ENCODE results near the gene ZNF831. TPM values are rescaled to one million over a fixed set of nuclear protein-coding genes. Genes with fewer than 3 reads are reported as not detected.

ZNF831 gene
- total RNA-seq, 2 experiments from 2014 or later, result 5.4 to 5.8 TPM

GRCh38 chr20:59219211-59219610 is 55.6 kb downstream of the ZNF831 start:
- CTCF ChIA-PET, result no interaction called here
- POLR2A ChIA-PET, result no interaction called here

DNA sequence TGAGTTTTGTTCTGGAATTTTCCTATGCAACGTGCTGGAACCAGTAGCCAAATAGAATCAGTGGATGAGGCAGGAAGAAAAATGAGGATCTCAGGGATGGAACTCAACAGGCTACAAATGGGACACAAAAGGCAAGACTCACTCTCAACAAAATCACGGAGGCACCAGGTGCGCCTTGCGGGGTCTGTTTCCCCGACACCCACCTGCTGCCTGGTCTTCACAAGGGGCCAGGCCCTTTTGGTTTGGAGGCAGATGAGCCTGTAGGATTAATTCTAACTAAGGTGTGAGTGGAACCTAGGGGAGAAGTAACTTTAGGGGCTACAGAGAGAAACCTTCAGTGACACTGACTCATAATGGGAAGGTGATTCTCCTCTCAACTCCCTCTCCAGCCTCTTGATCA is 56.5 kb downstream of the ZNF831 start:
- ChIA-PET CTCF (no interaction called here), POLR2A (no interaction called here)

- POLR2A ChIA-PET, result interaction anchor here (0.5 kb wide), 1 partner anchor 239 kb away, joined by 5 read pairs; no protein-coding TSS in a partner anchor
Measured at GRCh38 chr20:59221049-59221706, 57.6 kb downstream of the ZNF831 start.

GRCh38 chr20:59221707-59222252 is 58.2 kb downstream of the ZNF831 start:
- POLR2A ChIA-PET, result interaction anchor here (0.5 kb wide), 1 partner anchor 335 kb away, joined by 3 read pairs; no protein-coding TSS in a partner anchor
- CTCF ChIA-PET, result interaction anchor here (0.6 to 3.0 kb wide), 20 partner anchors 9 to 352 kb away, joined by 3 to 15 read pairs (median 3); no protein-coding TSS in a partner anchor

More at GRCh38 chr20:59221049-59221706, 57.6 kb downstream of the ZNF831 start:
- CTCF ChIA-PET, result interaction anchor here (0.6 to 3.0 kb wide), 12 partner anchors 8 to 351 kb away, joined by 3 to 15 read pairs (median 6); no protein-coding TSS in a partner anchor

GRCh38 chr20:59222253-59223181 is 58.9 kb downstream of the ZNF831 start:
- ChIA-PET CTCF (interaction anchor here (0.6 to 3.0 kb wide), 20 partner anchors 9 to 352 kb away, joined by 3 to 15 read pairs (median 3); no protein-coding TSS in a partner anchor), POLR2A (interaction anchor here (0.5 to 0.7 kb wide), 2 partner anchors 58 to 336 kb away, joined by 3 to 5 read pairs; no protein-coding TSS in a partner anchor)

DNA sequence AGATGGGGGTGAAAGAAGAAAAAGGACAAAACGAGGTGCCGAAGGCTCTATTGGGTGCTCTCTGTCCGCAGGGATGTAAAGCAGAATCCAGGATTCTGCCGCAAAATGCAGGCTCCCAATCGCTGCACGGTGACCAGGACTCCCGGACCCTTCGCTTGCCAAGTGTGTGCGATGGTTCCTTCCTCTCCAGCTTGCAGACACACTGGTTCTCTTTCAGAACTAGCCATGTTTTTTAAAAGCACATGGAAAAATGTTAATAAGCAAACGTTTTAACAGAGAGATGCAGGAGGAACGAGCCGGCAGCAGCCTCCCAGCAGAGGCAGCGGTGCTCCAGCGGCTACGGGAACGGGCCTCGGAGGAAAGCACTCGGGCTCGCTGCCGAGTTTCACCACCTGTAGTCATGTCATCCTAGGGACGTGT is 59.6 kb downstream of the ZNF831 start:
- ChIA-PET CTCF (interaction anchor here (1.5 to 3.0 kb wide), 5 partner anchors 9 to 135 kb away, joined by 3 to 15 read pairs (median 11); no protein-coding TSS in a partner anchor), POLR2A (no interaction called here)

DNA sequence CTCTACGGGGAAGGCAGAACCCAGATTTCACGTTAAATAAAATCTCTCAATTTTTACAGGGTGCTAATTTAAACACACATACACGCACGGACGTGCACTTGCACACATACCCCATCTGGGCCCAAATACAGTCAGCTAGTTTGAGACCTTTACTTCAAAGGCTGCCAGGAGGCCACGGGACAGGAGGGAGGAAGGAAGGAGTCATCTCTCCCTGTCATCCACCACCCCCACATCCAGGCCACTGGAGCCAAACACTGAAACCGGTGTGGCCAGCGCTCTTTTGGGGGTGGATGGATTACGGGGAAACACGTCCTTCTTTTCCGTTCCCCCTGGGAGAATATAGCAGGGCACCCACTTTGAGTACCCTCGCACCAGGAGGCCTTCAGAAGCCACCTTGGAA is 60.1 kb downstream of the ZNF831 start:
- POLR2A ChIA-PET, result no interaction called here

DNA sequence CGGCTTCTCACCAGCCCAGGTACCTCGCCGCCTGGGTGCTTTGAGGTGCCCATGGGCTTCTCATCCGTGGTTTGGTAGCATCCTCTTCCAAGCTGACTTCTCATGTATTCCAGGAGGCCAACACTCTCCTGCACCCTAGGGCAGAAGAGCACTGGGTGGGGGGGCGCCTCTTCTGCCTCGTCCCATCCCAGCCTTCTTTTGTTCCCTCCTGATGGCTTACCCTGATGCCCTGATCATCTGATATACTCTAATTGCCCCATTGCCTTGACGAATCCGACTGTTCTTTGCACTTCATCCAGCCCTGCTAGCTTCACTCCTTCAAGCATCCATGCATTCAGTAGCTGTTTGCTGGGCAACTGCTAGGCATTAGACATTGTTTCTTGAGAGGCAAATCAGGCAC is 60.6 kb downstream of the ZNF831 start:
- POLR2A ChIA-PET, result no interaction called here
- CTCF ChIA-PET, result interaction anchor here (1.5 kb wide), 1 partner anchor 17 kb away, joined by 3 read pairs; no protein-coding TSS in a partner anchor

More for the DNA sequence above, 60.1 kb downstream of the ZNF831 start:
- CTCF ChIA-PET, result interaction anchor here (1.5 to 3.0 kb wide), 5 partner anchors 8 to 135 kb away, joined by 3 to 15 read pairs (median 11); no protein-coding TSS in a partner anchor

DNA sequence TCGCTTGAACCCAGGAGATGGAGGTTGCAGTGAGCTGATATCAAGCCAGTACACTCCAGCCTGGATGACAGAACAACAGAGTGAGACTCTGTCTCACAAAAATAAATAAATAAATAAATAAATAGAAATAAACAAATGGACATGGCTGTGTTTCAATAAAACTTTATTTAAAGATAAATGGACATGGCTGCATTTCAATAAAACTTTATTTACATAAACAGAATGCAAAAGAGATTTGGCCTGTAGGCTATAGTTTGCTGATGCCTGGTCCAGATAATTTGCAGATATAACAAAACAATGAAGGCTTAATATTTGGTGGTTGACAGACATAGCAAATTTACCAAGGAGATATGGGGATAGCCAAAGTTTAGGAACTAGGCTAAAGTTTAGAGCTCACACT is 66.8 kb downstream of the ZNF831 start:
- ChIA-PET CTCF (interaction anchor here (0.8 kb wide), 1 partner anchor 360 kb away, joined by 3 read pairs; no protein-coding TSS in a partner anchor), POLR2A (no interaction called here)

GRCh38 chr20:59231124-59231804 is 67.6 kb downstream of the ZNF831 start:
- POLR2A ChIA-PET, result no interaction called here
- CTCF ChIA-PET, result interaction anchor here (0.8 to 3.0 kb wide), 2 partner anchors 9 to 361 kb away, joined by 3 to 11 read pairs; no protein-coding TSS in a partner anchor

GRCh38 chr20:59232618-59233017 is 69.0 kb downstream of the ZNF831 start:
- CTCF ChIA-PET, result interaction anchor here (3.0 kb wide), 1 partner anchor 10 kb away, joined by 11 read pairs; no protein-coding TSS in a partner anchor
- POLR2A ChIA-PET, result no interaction called here

DNA sequence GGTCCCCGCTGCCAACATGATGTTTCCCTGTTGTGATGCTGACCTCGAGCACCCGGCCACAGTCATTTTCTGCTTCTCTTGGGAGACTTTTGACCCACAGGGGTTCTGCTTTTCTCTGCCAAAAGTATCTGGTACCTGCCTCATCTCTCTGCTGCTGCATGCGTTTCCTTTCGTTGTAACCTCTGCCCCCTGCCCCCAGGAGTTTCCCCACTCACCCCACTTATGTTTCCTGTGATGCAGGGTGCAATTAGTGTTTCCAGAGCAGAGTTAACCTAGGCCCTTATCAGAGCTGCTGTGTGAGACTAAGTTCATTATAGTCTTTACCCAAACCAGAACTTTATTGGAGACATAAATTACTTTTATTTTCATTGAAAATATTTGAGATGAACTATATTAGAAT is 71.6 kb downstream of the ZNF831 start:
- ChIA-PET POLR2A (no interaction called here), CTCF (no interaction called here)

DNA sequence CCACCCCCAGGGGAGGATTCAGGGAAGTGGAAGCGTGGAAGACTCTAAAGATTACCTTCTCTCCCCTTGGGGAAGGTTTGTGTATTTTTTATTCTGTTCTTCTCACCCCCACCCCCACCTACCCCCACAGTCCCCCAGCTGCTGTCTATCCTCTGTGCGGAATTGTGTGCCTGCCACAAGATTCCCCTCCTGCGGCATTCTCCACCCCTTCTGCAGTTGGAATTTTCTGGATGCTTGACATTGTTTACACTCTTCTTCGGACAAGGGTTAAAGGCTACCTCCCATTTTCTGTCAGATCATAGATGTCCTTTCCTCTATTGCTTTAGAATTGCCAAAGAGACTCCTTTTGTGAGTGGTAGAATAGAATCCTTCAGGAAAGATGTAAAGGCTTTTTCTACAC is 76.4 kb downstream of the ZNF831 start:
- CTCF ChIA-PET, result no interaction called here
- POLR2A ChIA-PET, result no interaction called here

GRCh38 chr20:59242714-59243626 is 79.3 kb downstream of the ZNF831 start:
- CTCF ChIA-PET, result no interaction called here
- POLR2A ChIA-PET, result interaction anchor here (0.6 kb wide), 1 partner anchor 11 kb away, joined by 6 read pairs; no protein-coding TSS in a partner anchor

- ChIA-PET POLR2A (no interaction called here), CTCF (no interaction called here)
Measured at GRCh38 chr20:59246691-59247400, 83.2 kb downstream of the ZNF831 start.

GRCh38 chr20:59247731-59248684 is 84.4 kb downstream of the ZNF831 start:
- CTCF ChIA-PET, result no interaction called here

More at GRCh38 chr20:59247731-59248684, 84.4 kb downstream of the ZNF831 start:
- POLR2A ChIA-PET, result no interaction called here
